ENCODE measurements around the gene SMARCE1.

Gene SMARCE1

GRCh38 chr17:40623419-40624210 is 24.0 kb downstream of the SMARCE1 start:
- Mint-ChIP-seq H3K27ac (peak overlapping the region; percentile 94), H3K36me3 (peaks cover 3% of the 10 kb centered on the region), H3K4me1 (peaks cover 30% of the 10 kb centered on the region), H3K27me3 (no peaks in the 10 kb centered on the region), H3K9me3 (no peaks in the 10 kb centered on the region), H3K4me3 (peak overlapping the region; percentile 63)
- no peak for DNase-seq (ENCODE audit: low spot score in 2 of 2)
- peak; percentile 44 for ATAC-seq (ENCODE audit: low read depth)

- Mint-ChIP-seq H3K4me1 (peaks cover 30% of the 10 kb centered on the region), H3K27ac (peak overlapping the region; percentile 80), H3K4me3 (peak overlapping the region; percentile 9), H3K27me3 (no peaks in the 10 kb centered on the region), H3K36me3 (no peaks in the 10 kb centered on the region), H3K9me3 (no peaks in the 10 kb centered on the region)
- ATAC-seq (ENCODE audit: low read depth), result peak; percentile 57
- no peak for DNase-seq (ENCODE audit: low spot score in 2 of 2)
Measured at GRCh38 chr17:40622509-40622928, 25.1 kb downstream of the SMARCE1 start.

GRCh38 chr17:40621578-40621977 is 26.0 kb downstream of the SMARCE1 start:
- Mint-ChIP-seq H3K27me3 (no peaks in the 10 kb centered on the region), H3K4me3 (no peak overlapping the region), H3K36me3 (no peaks in the 10 kb centered on the region), H3K9me3 (no peaks in the 10 kb centered on the region), H3K27ac (no peak overlapping the region), H3K4me1 (peaks cover 30% of the 10 kb centered on the region)
- ATAC-seq (ENCODE audit: low read depth) (no peak), DNase-seq (ENCODE audit: low spot score in 2 of 2) (no peak)

GRCh38 chr17:40621019-40621418 is 26.6 kb downstream of the SMARCE1 start:
- Mint-ChIP-seq H3K4me1 (peaks cover 36% of the 10 kb centered on the region), H3K9me3 (no peaks in the 10 kb centered on the region), H3K4me3 (peak overlapping the region; percentile 40), H3K27ac (peak overlapping the region; percentile 94), H3K27me3 (no peaks in the 10 kb centered on the region), H3K36me3 (no peaks in the 10 kb centered on the region)
- ATAC-seq (ENCODE audit: low read depth), result no peak
- no peak for DNase-seq (ENCODE audit: low spot score in 2 of 2)

- Mint-ChIP-seq H3K9me3 (no peaks in the 10 kb centered on the region), H3K4me3 (peak overlapping the region; percentile 79), H3K4me1 (peaks cover 35% of the 10 kb centered on the region), H3K27ac (no peak overlapping the region), H3K36me3 (no peaks in the 10 kb centered on the region), H3K27me3 (no peaks in the 10 kb centered on the region)
- ATAC-seq (ENCODE audit: low read depth), result no peak
- no peak for DNase-seq (ENCODE audit: low spot score in 2 of 2)
Measured at GRCh38 chr17:40618754-40619625, 28.6 kb downstream of the SMARCE1 start.

- Mint-ChIP-seq H3K36me3 (no peaks in the 10 kb centered on the region), H3K27me3 (no peaks in the 10 kb centered on the region), H3K9me3 (no peaks in the 10 kb centered on the region), H3K27ac (peak overlapping the region; percentile 94), H3K4me1 (peaks cover 32% of the 10 kb centered on the region), H3K4me3 (no peak overlapping the region)
- ATAC-seq (ENCODE audit: low read depth), result no peak
- no peak for DNase-seq (ENCODE audit: low spot score in 2 of 2)
Measured at GRCh38 chr17:40617678-40618240, 29.9 kb downstream of the SMARCE1 start.

- H3K9me3 Mint-ChIP-seq, result no peaks in the 10 kb centered on the region
- peak overlapping the region; percentile 94 for H3K27ac Mint-ChIP-seq
- peaks cover 28% of the 10 kb centered on the region for H3K4me1 Mint-ChIP-seq
- no peaks in the 10 kb centered on the region for H3K27me3 Mint-ChIP-seq
- H3K36me3 Mint-ChIP-seq, result no peaks in the 10 kb centered on the region
- DNase-seq (ENCODE audit: low spot score in 2 of 2), result no peak
- H3K4me3 Mint-ChIP-seq, result peak overlapping the region; percentile 27
- no peak for ATAC-seq (ENCODE audit: low read depth)
Measured at GRCh38 chr17:40616592-40616991, 31.0 kb downstream of the SMARCE1 start.

GRCh38 chr17:40615841-40616476 is 31.7 kb downstream of the SMARCE1 start:
- H3K27ac Mint-ChIP-seq, result peak overlapping the region; percentile 94
- no peak for ATAC-seq (ENCODE audit: low read depth)
- peaks cover 28% of the 10 kb centered on the region for H3K4me1 Mint-ChIP-seq
- peak overlapping the region; percentile 51 for H3K4me3 Mint-ChIP-seq
- no peaks in the 10 kb centered on the region for H3K9me3 Mint-ChIP-seq
- no peak for DNase-seq (ENCODE audit: low spot score in 2 of 2)
- H3K36me3 Mint-ChIP-seq, result no peaks in the 10 kb centered on the region
- no peaks in the 10 kb centered on the region for H3K27me3 Mint-ChIP-seq

GRCh38 chr17:40615068-40615840 is 32.4 kb downstream of the SMARCE1 start:
- DNase-seq (ENCODE audit: low spot score in 2 of 2), result peak; percentile 66 to 78
- peaks cover 31% of the 10 kb centered on the region for H3K4me1 Mint-ChIP-seq
- no peaks in the 10 kb centered on the region for H3K9me3 Mint-ChIP-seq
- H3K27me3 Mint-ChIP-seq, result no peaks in the 10 kb centered on the region
- H3K36me3 Mint-ChIP-seq, result no peaks in the 10 kb centered on the region
- H3K27ac Mint-ChIP-seq, result peak overlapping the region; percentile 94
- peak overlapping the region; percentile 51 for H3K4me3 Mint-ChIP-seq
- ATAC-seq (ENCODE audit: low read depth), result peak; percentile 84

GRCh38 chr17:40614431-40615067 is 33.1 kb downstream of the SMARCE1 start:
- ATAC-seq (ENCODE audit: low read depth) (no peak), DNase-seq (ENCODE audit: low spot score in 2 of 2) (no peak)
- peak overlapping the region; percentile 94 for H3K27ac Mint-ChIP-seq
- no peaks in the 10 kb centered on the region for H3K9me3 Mint-ChIP-seq
- H3K4me1 Mint-ChIP-seq, result peaks cover 30% of the 10 kb centered on the region
- no peaks in the 10 kb centered on the region for H3K27me3 Mint-ChIP-seq
- H3K36me3 Mint-ChIP-seq, result no peaks in the 10 kb centered on the region
- peak overlapping the region; percentile 34 for H3K4me3 Mint-ChIP-seq

- peaks cover 30% of the 10 kb centered on the region for H3K4me1 Mint-ChIP-seq
- no peaks in the 10 kb centered on the region for H3K9me3 Mint-ChIP-seq
- H3K4me3 Mint-ChIP-seq, result no peak overlapping the region
- ATAC-seq (ENCODE audit: low read depth) (no peak), DNase-seq (ENCODE audit: low spot score in 2 of 2) (no peak)
- no peaks in the 10 kb centered on the region for H3K36me3 Mint-ChIP-seq
- H3K27me3 Mint-ChIP-seq, result no peaks in the 10 kb centered on the region
- H3K27ac Mint-ChIP-seq, result peak overlapping the region; percentile 94
Measured at GRCh38 chr17:40613467-40614154, 34.0 kb downstream of the SMARCE1 start.

- H3K4me1 Mint-ChIP-seq, result peaks cover 34% of the 10 kb centered on the region
- DNase-seq (ENCODE audit: low spot score in 2 of 2) (no peak), ATAC-seq (ENCODE audit: low read depth) (no peak)
- H3K9me3 Mint-ChIP-seq, result no peaks in the 10 kb centered on the region
- no peak overlapping the region for H3K4me3 Mint-ChIP-seq
- H3K36me3 Mint-ChIP-seq, result no peaks in the 10 kb centered on the region
- peak overlapping the region; percentile 94 for H3K27ac Mint-ChIP-seq
- no peaks in the 10 kb centered on the region for H3K27me3 Mint-ChIP-seq
Measured at GRCh38 chr17:40612599-40613244, 34.9 kb downstream of the SMARCE1 start.
